OCI-LY7 (cell line): ENCODE results near the gene EEF2K. TPM values are rescaled to one million over a fixed set of nuclear protein-coding genes. Genes with fewer than 3 reads are reported as not detected.

ENCODE experiments used
- BruUV-seq: library from RNA; stranded (reverse); fragments of 400-500 nt; replicated peaks from 2 replicates; lab custom pipeline; 2021; lab: Mats Ljungman, UMichigan
- CTCF ChIA-PET: fragments of 300-600 bp; sonication (Branson Sonifier 250); formaldehyde crosslinking; loops from one replicate; lab custom pipeline; 2022; ENCODE audit warnings: antibody characterized with exemption; ENCODE audit not compliant: unreplicated experiment; lab: Charles Lee
- POLR2A ChIA-PET: fragments of 300-600 bp; sonication (Branson Sonifier 250); formaldehyde crosslinking; loops from one replicate; lab custom pipeline; 2022; ENCODE audit warnings: antibody characterized with exemption; lab: Charles Lee
- DNase-seq: peaks from one replicate; pipeline ENCODE4 v3.0.0-alpha.2; 2015; ENCODE audit warnings: low spot score
- H2AFZ ChIP-seq: fragments of 200-600 bp; sonication (generic), shearing (Covaris generic); 2 replicates; pipeline ENCODE4 v1.6.1; 2014; ENCODE audit warnings: mild to moderate bottlenecking, antibody characterized with exemption, low read length, moderate library complexity
- H3K27ac ChIP-seq: fragments of 200-600 bp; sonication (generic); 2 replicates; pipeline ENCODE4 v1.5.1; 2014; ENCODE audit warnings: mixed run types, low read depth, mild to moderate bottlenecking, moderate library complexity, low read length, inconsistent platforms; ENCODE audit not compliant: poor library complexity, severe bottlenecking
- H3K36me3 ChIP-seq: fragments of 200-600 bp; sonication (generic); 2 replicates; pipeline ENCODE4 v1.6.1; 2014; ENCODE audit warnings: mild to moderate bottlenecking, antibody characterized with exemption, low read length, moderate library complexity, mixed read lengths; ENCODE audit not compliant: insufficient read depth
- H3K4me1 ChIP-seq: fragments of 200-600 bp; sonication (generic); 2 replicates; pipeline ENCODE4 v1.5.1; 2014; ENCODE audit warnings: mild to moderate bottlenecking, low read length; ENCODE audit not compliant: insufficient read depth, poor library complexity, severe bottlenecking
- H3K4me2 ChIP-seq: fragments of 200-600 bp; sonication (generic); 2 replicates; pipeline ENCODE4 v1.6.1; 2014; ENCODE audit warnings: mild to moderate bottlenecking, low read length
- H3K4me3 ChIP-seq: fragments of 200-600 bp; sonication (generic); 2 replicates; pipeline ENCODE4 v1.5.1; 2014; ENCODE audit warnings: mild to moderate bottlenecking, low read depth, low read length; ENCODE audit not compliant: poor library complexity, severe bottlenecking
- H3K79me2 ChIP-seq: fragments of 200-600 bp; sonication (generic); 2 replicates; pipeline ENCODE4 v1.6.1; 2016; ENCODE audit warnings: low read depth, mild to moderate bottlenecking, low read length, moderate library complexity, mixed read lengths; ENCODE audit not compliant: insufficient read depth
- H3K9me2 ChIP-seq: fragments of 200-600 bp; sonication (generic); 2 replicates; pipeline ENCODE4 v1.6.1; 2016; ENCODE audit warnings: mild to moderate bottlenecking, low read length, mixed read lengths; ENCODE audit not compliant: insufficient read depth
- H3K9me3 ChIP-seq: fragments of 200-600 bp; sonication (generic); 2 replicates; pipeline ENCODE4 v1.6.1; 2014; ENCODE audit warnings: mild to moderate bottlenecking, mixed run types, low read length, mixed read lengths
- H4K20me1 ChIP-seq: fragments of 200-600 bp; sonication (generic); 2 replicates; pipeline ENCODE4 v1.6.1; 2014; ENCODE audit warnings: mild to moderate bottlenecking, antibody characterized with exemption, low read length, moderate library complexity, mixed read lengths; ENCODE audit not compliant: insufficient read depth
- EZH2phosphoT487 ChIP-seq: fragments of 200-600 bp; sonication (generic); IDR thresholded peaks from 2 replicates; pipeline ENCODE4 v1.6.1; 2018; ENCODE audit warnings: low read depth, borderline replicate concordance, mild to moderate bottlenecking, mixed run types, antibody characterized with exemption, low read length, moderate library complexity, mixed read lengths
- intact Hi-C: fragments of 100-400 bp; cut with micrococcal nuclease; formaldehyde crosslinking; loops from one replicate; pipeline ENCODE4 v1.10.0; 2022; ENCODE audit not compliant: unreplicated experiment
- total RNA-seq, 2 experiments: library from RNA; depleted of rRNA in 1 of 2; stranded (reverse); fragments of >200 nt in 1 of 2; shearing (Covaris generic) in 1 of 2; gene quantifications; 2 replicates each; pipeline ENCODE4 v1.2.3, GENCODE V29; 2014 to 2022
- TF ChIP-seq, protein P1 (sequence below): fragments of 200-600 bp; sonication (generic); conservative IDR thresholded peaks from 2 replicates; pipeline ENCODE4 v1.5.1; 2014; ENCODE audit warnings: mild to moderate bottlenecking, antibody characterized with exemption, low read length, moderate library complexity, mixed read lengths

EEF2K gene
- total RNA-seq, 2 experiments from 2014 or later: 23.8 to 42.3 TPM

DNA sequence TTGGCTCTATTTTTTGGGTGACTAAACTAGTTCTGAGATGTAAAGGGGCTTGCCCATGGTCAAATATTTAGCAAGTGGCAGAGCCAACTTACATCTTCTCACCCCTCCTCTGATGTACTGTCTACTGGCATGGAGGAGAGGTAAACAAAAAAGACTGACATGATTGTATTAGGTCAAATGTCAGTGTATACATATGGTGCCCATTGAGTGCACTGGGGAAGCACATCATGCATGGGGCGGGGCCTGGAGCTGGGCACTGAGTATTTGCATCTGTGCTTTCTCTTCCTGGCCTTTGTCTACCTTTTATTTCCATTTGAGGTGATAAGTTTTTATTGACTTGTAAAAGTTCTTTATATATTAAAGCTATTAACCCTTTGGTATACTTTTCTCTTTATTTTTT is 68.8 kb downstream of the EEF2K start:
- no TSS peak for BruUV-seq
- DNase-seq: no peak
- Histone ChIP-seq H3K79me2 (no peaks in the 10 kb centered on the region), H3K27ac (no peak overlapping the region), H4K20me1 (no peaks in the 10 kb centered on the region), H3K9me2 (no peaks in the 10 kb centered on the region), H3K4me3 (no peak overlapping the region), H3K36me3 (peaks cover 83% of the 10 kb centered on the region), H3K4me2 (no peak overlapping the region), H3K4me1 (no peaks in the 10 kb centered on the region), H2AFZ (no peak overlapping the region), H3K9me3 (no peaks in the 10 kb centered on the region)
- TF ChIP-seq EZH2phosphoT487: no peak
- TF ChIP-seq, protein P1, sequence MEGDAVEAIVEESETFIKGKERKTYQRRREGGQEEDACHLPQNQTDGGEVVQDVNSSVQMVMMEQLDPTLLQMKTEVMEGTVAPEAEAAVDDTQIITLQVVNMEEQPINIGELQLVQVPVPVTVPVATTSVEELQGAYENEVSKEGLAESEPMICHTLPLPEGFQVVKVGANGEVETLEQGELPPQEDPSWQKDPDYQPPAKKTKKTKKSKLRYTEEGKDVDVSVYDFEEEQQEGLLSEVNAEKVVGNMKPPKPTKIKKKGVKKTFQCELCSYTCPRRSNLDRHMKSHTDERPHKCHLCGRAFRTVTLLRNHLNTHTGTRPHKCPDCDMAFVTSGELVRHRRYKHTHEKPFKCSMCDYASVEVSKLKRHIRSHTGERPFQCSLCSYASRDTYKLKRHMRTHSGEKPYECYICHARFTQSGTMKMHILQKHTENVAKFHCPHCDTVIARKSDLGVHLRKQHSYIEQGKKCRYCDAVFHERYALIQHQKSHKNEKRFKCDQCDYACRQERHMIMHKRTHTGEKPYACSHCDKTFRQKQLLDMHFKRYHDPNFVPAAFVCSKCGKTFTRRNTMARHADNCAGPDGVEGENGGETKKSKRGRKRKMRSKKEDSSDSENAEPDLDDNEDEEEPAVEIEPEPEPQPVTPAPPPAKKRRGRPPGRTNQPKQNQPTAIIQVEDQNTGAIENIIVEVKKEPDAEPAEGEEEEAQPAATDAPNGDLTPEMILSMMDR: no peak
- ChIA-PET POLR2A (no interaction called here), CTCF (no interaction called here)
- intact Hi-C loops: no loop called here

DNA sequence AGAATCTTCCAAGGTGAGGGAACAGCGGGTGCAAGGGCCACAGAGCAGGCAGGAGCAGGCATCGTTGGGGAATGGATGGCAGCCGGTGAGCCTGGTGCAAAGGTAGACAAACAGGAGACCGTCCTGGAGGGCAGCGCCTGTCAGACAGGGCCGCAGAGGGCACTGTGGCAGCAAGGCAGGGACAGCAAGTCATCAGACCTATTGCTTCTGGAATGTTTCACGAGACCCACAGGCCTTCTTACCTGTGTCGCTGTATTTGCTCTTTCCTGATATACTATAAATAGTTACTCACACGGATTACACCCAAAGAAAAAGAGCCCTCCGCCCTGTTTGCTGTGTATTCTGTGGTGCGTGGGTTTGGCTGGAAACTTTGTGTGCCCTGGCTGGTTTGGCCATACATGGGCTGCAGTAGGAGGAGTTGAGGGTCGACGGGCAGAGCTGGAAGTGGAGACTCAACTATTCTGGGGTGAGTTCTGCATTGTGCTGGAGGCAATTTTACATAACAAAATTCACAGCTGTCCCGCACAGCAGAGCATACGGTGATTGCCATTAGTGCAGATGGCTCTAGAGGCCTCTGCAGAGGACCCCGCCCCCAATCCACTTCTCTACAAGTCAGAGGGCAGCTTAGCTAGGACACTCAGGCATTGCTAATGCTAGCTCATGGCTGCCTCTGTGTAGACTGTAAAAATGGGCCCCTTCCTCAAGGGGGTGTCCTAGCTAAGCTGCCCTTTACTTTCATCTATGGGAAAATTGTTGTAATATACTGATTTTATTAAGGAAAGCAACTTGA is 72.6 kb downstream of the EEF2K start:
- TF ChIP-seq, protein P1: no peak
- TF ChIP-seq EZH2phosphoT487: no peak

More for the DNA sequence above, 72.6 kb downstream of the EEF2K start:
- Histone ChIP-seq H3K4me3 (no peak overlapping the region), H3K9me2 (no peaks in the 10 kb centered on the region), H3K4me1 (no peaks in the 10 kb centered on the region), H4K20me1 (no peaks in the 10 kb centered on the region), H3K27ac (no peak overlapping the region), H3K79me2 (no peaks in the 10 kb centered on the region), H2AFZ (no peak overlapping the region), H3K36me3 (peaks cover 86% of the 10 kb centered on the region), H3K9me3 (peaks cover 4% of the 10 kb centered on the region; the same call in 1 of the 2 replicates), H3K4me2 (no peak overlapping the region)
- intact Hi-C loops: no loop called here
- POLR2A ChIA-PET: interaction anchor here (0.7 kb wide), 1 partner anchor 1428 kb away, joined by 3 read pairs; no protein-coding TSS in a partner anchor
- BruUV-seq: no TSS peak
- CTCF ChIA-PET: no interaction called here
- no peak for DNase-seq
